Dedifferentiated amniotic fluid mesenchymal stem cell (primary cell): Measurements from ENCODE around the gene ITM2C.
A peak's percentile ranks its signal among the peaks of the same experiment; 100 is the strongest.

Experiments used
- DNase-seq: peaks from one replicate; pipeline ENCODE4 v3.0.0-alpha.2; 2016; ENCODE audit errors: extremely low spot score

The ITM2C gene

GRCh38 chr2:230891509-230891908, 26.8 kb downstream of the ITM2C start:
- no peak for DNase-seq

GRCh38 chr2:230893338-230893737, 28.6 kb downstream of the ITM2C start:
- no peak for DNase-seq

- DNase-seq: no peak
These were observed 29.4 kb downstream of the ITM2C start for GRCh38 chr2:230893841-230894781.

GRCh38 chr2:230895536-230896345, 31.0 kb downstream of the ITM2C start:
- no peak for DNase-seq

DNA sequence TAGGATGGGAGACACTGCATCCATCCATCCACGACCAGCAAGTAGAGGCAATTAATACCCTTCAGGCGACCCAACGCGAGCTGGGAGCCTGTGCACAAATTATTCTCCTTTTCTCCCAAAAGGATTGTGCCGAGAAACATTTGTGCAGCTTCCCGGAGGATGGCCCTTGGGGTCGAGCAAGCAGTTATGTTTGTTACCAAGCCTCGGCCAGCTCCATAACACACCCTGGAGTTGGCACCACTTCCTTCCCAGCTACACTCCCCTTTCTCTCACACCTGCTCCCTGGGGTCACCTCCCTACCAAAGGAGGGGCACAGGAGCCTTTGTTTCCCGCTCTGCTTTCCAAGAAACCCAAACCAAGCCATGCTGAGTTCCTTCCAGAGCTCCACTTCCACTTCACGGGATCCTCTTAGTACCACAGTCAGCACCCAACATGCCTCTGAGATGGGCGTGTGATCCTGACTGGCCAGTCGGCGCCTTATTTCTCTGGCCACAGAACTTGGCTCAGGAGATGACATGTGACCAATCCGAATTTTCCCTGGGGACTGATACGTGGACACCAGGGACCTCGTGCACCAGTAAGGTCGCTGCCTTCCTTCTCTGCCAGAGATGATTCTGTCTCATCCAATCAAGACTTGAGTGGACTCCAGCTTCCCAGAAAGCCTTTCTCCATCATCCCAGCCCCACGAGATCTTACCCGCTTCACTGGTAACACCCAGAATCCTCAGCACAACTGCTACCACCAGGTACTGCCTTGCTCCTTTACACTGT, 31.8 kb downstream of the ITM2C start:
- no peak for DNase-seq

- no peak for DNase-seq
These were observed 33.4 kb downstream of the ITM2C start for GRCh38 chr2:230898016-230898712.

GRCh38 chr2:230898713-230899091, 34.0 kb downstream of the ITM2C start:
- DNase-seq: no peak

- no peak for DNase-seq
These were observed 34.5 kb downstream of the ITM2C start for GRCh38 chr2:230899287-230899686.

DNA sequence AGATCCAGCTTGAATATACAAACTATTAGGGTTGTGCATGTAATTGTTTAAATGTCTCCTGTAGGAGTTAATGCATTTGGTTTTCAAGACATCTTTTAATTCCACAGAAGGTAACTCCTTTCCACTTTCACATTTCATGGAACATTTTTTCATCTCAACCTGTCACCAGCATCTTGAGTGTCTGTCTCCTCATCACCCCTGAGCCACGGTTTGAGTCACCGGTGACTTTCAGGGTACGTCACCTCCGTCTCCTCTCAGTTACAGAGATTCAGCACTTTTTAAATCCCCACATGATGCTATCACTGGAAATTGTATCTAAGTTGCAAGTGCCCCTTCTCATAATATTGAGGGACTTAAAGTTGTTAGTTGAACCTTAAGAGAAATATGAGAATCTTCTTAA, 35.0 kb downstream of the ITM2C start:
- no peak for DNase-seq

DNA sequence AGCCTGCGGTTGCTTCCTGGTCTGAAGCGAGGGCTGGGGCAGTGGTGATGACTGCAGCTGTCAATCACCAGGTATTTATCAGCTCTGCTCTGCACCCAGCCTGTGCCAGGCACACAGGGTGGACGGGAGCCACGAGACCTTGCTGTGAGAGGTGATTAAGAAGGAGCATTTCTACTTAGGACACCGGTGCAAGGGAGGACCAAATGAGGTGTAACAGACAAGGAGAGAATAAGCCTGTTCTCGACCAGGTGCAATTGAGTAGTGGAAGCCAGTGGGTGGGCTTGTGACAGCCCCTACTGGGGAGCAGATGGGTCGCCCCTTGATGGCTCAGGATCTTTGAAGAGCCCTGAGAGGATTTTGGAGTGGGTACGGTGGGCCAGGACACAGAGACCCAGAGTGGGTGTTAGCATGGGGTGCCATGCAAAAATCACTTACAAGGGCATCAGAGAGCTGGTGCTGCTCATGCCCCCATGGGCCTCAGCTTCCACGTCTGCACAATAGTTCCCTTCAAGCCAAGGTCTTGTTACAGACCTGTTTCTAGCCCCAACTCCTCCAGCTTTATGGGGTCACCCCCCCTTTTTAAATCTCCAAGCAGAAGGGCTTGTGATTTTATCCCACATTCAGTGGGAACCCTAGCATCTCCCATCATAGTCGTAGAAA, 35.7 kb downstream of the ITM2C start:
- no peak for DNase-seq

- DNase-seq: no peak
These were observed 36.3 kb downstream of the ITM2C start for GRCh38 chr2:230901006-230901405.

- DNase-seq: peak; percentile 36
These were observed 37.6 kb downstream of the ITM2C start for GRCh38 chr2:230902180-230902899.

- no peak for DNase-seq
These were observed 38.7 kb downstream of the ITM2C start for GRCh38 chr2:230903231-230904150.

DNA sequence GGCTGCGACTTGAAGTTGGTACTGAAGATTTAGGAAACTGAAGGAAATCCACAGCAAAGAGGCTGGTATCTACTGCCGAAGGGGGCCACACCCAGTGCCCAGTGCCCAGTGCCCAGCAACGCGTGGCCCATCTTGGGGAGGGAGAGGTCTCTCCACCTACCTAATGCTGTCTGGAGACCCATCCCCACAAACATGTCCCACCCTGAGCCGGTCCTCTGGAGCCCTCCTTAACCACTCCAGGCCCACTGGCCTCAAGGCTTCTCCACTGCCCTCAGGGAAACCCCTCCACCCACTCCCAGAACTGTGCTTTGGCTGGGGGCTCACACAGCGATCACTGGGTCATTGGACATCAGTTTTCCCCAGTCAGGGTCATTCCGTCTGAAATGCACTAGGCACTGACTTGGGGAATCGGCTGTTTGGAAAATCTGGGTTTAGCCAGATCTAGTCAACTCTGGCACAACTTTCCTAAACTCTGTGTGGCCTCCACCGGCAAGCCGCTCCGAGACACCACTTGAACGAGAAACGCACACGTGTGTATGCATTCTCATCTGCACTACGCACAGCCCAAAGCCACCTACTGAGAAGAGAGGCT, 40.2 kb downstream of the ITM2C start:
- DNase-seq: no peak

DNA sequence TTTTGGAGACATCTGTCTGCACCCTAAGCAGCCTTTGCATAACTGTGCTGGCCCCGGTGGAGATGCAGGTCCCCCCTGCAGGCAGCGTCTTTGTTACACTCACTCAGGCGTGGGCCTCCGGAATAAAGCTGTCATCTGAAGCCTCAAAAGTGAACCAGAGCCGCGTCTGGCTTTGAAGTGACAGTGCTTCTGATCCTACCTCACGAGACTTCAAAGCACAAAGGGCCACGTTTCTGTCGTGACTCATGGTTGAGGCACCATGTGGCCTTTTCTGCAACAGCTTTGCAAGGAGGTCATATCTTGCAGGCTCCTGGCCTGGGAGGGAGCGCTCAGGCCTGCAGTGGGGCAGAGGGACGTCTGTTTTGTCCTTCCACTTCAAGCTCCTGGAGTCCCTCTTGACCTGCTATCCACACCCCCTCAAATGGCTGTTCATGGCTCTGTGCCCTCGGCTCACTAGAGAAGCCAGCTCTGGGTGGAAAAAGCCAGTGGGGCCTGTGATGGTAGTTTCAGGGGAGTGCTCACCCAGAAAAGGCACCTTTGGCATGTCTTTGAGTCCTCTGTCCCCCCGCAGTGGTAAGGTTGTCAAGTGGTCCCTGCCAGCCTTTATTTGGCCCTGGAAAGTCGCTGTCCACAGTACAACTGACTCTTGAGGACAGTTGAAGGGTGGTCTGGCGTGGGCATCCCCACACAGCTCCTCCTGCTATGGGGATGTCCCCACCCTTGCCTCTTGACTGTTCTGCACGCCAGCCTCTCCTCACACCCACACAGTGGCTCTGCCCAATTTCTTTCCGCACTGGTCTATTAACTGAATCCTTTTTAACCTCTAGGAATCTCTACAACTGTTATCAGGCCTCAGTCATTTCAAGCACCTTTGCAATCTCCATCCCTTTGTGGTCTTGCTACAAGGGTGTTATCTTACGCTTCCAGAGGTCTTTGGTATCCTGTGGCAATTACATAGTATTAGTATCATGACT, 41.0 kb downstream of the ITM2C start:
- DNase-seq: no peak

GRCh38 chr2:230906471-230907230, 41.9 kb downstream of the ITM2C start:
- DNase-seq: no peak
